Measurements from ENCODE around the gene SPOCK1.
"Not testable (repeated sequence)": the region's sequence is repeated elsewhere in the genome, so short reads cannot be mapped to it uniquely, and the experiment has no call there.

SPOCK1 gene

DNA sequence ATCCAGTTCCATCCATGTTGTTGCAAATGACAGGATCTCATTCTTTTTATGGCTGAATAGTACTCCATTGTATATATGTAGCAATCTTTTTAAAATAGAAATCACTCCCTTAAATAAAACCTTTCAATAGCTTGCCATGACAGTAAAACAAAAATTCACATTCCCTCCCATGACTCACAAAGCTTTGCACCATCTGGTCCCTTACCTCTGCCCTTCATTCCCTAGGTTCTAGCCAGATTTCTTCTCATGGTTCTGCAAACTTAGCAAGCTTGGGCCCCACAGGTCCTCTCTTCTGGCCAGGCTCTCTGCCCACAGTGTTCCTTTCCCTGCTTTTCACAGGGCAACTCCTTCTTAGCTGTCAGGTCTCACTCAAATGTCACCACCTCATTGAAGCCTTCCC is 4.3 kb upstream of the SPOCK1 start:
- Histone ChIP-seq H3K4me1 (ENCODE audit: control insufficient read depth, insufficient read depth, low read length) (peaks cover 4% of the 10 kb centered on the region), H3K36me3 (ENCODE audit: control insufficient read depth, insufficient read depth, low read length) (no peaks in the 10 kb centered on the region), H3K4me3 (ENCODE audit: low read length) (no peak overlapping the region), H3K9me3 (ENCODE audit: control insufficient read depth, low read length) (no peaks in the 10 kb centered on the region), H3K9ac (ENCODE audit: low read length) (no peak overlapping the region), H3K27me3 (ENCODE audit: control insufficient read depth, insufficient read depth, low read length) (peaks cover 9% of the 10 kb centered on the region)

DNA sequence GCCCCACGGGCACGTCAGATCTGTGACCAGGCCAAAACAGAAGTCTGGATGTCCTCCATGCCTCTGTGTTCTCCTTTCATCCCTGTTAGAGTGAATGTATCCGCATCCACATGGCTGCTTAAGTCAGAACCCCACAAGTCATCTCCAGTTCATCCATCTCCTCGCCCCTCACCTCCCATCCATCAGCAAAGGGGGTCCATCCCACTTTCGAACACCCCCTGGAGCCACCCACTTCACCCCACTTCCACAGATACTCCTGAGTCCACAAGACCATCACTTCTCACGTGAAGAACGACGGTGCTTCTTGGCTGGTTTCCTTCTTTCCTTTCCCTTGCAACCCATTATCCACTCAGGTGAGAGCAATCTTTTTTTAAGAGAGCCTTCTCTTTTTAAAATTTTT is 3.5 kb upstream of the SPOCK1 start:
- no peaks in the 10 kb centered on the region for H3K9me3 ChIP-seq (ENCODE audit: control insufficient read depth, low read length)
- no peaks in the 10 kb centered on the region for H3K36me3 ChIP-seq (ENCODE audit: control insufficient read depth, insufficient read depth, low read length)
- peaks cover 4% of the 10 kb centered on the region for H3K4me1 ChIP-seq (ENCODE audit: control insufficient read depth, insufficient read depth, low read length)
- H3K27me3 ChIP-seq (ENCODE audit: control insufficient read depth, insufficient read depth, low read length) = peaks cover 17% of the 10 kb centered on the region
- H3K9ac ChIP-seq (ENCODE audit: low read length) = no peak overlapping the region
- H3K4me3 ChIP-seq (ENCODE audit: low read length) = no peak overlapping the region

DNA sequence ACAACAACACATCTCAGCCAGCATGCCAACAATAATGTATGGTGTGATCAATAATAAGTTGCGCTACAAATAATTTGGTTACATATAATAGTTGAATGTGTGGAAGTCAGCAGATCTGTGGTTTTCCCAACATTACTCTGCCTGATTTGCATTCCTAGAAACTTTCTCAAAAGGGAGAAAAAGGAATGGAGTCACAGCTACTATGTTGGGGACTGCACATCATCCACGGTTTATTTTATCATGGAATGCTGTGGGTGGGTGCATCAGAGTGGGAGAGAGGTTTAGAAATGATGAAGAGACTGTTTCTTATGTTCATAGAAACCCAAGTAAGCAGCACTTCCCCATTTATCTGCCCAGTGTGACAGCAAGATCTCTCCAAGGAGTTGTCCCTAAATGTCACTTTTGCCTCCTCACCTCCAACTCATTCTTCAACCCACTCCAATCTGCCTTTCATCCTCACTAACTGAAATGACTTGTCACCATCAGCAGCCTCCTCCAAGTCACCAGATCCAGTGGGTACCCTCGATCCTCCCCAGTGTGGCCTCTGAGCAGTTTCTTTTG is 2.8 kb upstream of the SPOCK1 start:
- Histone ChIP-seq H3K9ac (ENCODE audit: low read length) (no peak overlapping the region), H3K27me3 (ENCODE audit: control insufficient read depth, insufficient read depth, low read length) (peaks cover 24% of the 10 kb centered on the region), H3K4me3 (ENCODE audit: low read length) (no peak overlapping the region), H3K36me3 (ENCODE audit: control insufficient read depth, insufficient read depth, low read length) (no peaks in the 10 kb centered on the region), H3K9me3 (ENCODE audit: control insufficient read depth, low read length) (no peaks in the 10 kb centered on the region), H3K4me1 (ENCODE audit: control insufficient read depth, insufficient read depth, low read length) (peaks cover 4% of the 10 kb centered on the region)

GRCh38 chr5:137501226-137501625 is 2.1 kb upstream of the SPOCK1 start:
- Histone ChIP-seq H3K27me3 (ENCODE audit: control insufficient read depth, insufficient read depth, low read length) (peaks cover 26% of the 10 kb centered on the region), H3K4me1 (ENCODE audit: control insufficient read depth, insufficient read depth, low read length) (peaks cover 4% of the 10 kb centered on the region), H3K36me3 (ENCODE audit: control insufficient read depth, insufficient read depth, low read length) (no peaks in the 10 kb centered on the region), H3K9me3 (ENCODE audit: control insufficient read depth, low read length) (no peaks in the 10 kb centered on the region), H3K9ac (ENCODE audit: low read length) (no peak overlapping the region), H3K4me3 (ENCODE audit: low read length) (no peak overlapping the region)

- Histone ChIP-seq H3K9ac (ENCODE audit: low read length) (no peak overlapping the region), H3K36me3 (ENCODE audit: control insufficient read depth, insufficient read depth, low read length) (no peaks in the 10 kb centered on the region), H3K27me3 (ENCODE audit: control insufficient read depth, insufficient read depth, low read length) (peaks cover 26% of the 10 kb centered on the region), H3K9me3 (ENCODE audit: control insufficient read depth, low read length) (no peaks in the 10 kb centered on the region), H3K4me3 (ENCODE audit: low read length) (no peak overlapping the region), H3K4me1 (ENCODE audit: control insufficient read depth, insufficient read depth, low read length) (peaks cover 4% of the 10 kb centered on the region)
Measured at GRCh38 chr5:137500615-137501225, 1.6 kb upstream of the SPOCK1 start.

DNA sequence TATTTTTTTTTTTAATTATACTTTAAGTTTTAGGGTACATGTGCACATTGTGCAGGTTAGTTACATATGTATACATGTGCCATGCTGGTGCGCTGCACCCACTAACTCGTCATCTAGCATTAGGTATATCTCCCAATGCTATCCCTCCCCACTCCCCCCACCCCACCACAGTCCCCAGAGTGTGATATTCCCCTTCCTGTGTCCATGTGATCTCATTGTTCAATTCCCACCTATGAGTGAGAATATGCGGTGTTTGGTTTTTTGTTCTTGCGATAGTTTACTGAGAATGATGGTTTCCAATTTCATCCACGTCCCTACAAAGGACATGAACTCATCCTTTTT is 351 bp upstream of the SPOCK1 start:
- not testable (repeated sequence) for H3K9me3 ChIP-seq (ENCODE audit: control insufficient read depth, low read length); H3K4me1 ChIP-seq (ENCODE audit: control insufficient read depth, insufficient read depth, low read length); H3K36me3 ChIP-seq (ENCODE audit: control insufficient read depth, insufficient read depth, low read length); H3K4me3 ChIP-seq (ENCODE audit: low read length); H3K9ac ChIP-seq (ENCODE audit: low read length)
- H3K27me3 ChIP-seq (ENCODE audit: control insufficient read depth, insufficient read depth, low read length) = peaks cover 26% of the 10 kb centered on the region

DNA sequence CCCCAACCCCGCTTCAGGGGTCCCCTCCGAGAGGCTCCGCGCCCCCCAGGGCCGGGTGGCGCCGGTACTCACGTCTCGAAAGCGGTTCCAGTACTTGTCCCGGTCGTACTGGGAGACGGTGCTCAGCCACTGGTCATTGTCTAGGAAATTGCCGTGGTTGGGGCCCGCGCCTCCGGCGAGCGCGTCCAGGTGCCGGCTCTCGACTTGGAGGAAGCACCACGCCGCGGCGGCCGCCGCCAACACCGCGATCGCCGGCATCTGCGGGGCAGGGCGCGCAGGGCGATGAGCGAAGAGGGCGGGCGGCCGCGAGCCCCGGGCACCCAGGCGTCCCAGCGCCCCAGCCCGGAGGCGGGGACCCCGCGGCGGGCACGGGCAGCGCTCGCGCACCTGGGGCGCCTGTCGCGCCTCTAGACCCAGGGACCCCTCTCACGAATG is 808 bp downstream of the SPOCK1 start:
- H3K9me3 ChIP-seq (ENCODE audit: control insufficient read depth, low read length) = no peaks in the 10 kb centered on the region
- peaks cover 24% of the 10 kb centered on the region for H3K27me3 ChIP-seq (ENCODE audit: control insufficient read depth, insufficient read depth, low read length)
- H3K36me3 ChIP-seq (ENCODE audit: control insufficient read depth, insufficient read depth, low read length) = no peaks in the 10 kb centered on the region
- H3K4me3 ChIP-seq (ENCODE audit: low read length) = no peak overlapping the region
- no peak overlapping the region for H3K9ac ChIP-seq (ENCODE audit: low read length)
- H3K4me1 ChIP-seq (ENCODE audit: control insufficient read depth, insufficient read depth, low read length) = peaks cover 4% of the 10 kb centered on the region

- Histone ChIP-seq H3K9ac (ENCODE audit: low read length) (no peak overlapping the region), H3K4me1 (ENCODE audit: control insufficient read depth, insufficient read depth, low read length) (peaks cover 4% of the 10 kb centered on the region), H3K4me3 (ENCODE audit: low read length) (no peak overlapping the region), H3K36me3 (ENCODE audit: control insufficient read depth, insufficient read depth, low read length) (no peaks in the 10 kb centered on the region), H3K9me3 (ENCODE audit: control insufficient read depth, low read length) (no peaks in the 10 kb centered on the region), H3K27me3 (ENCODE audit: control insufficient read depth, insufficient read depth, low read length) (peaks cover 24% of the 10 kb centered on the region)
Measured at GRCh38 chr5:137497396-137498290, 1.5 kb downstream of the SPOCK1 start.

DNA sequence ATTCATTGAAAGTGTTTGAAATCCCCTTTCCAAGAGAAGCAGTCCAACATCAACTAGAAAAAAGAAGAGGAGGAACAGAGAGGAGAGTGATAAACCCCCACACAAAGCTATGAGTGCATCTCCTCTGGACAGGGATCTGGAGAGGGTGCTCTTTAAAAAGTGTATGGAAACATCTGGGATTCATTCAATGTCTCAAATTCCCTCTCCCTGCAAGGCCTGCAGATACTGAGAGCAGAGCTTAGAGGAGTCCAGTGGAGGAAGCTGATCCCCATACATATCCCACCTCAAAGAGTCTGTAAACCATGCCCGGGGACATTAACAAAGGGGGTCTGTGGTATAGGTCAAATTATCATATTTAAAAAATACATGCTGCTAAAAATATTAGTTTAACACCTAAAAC is 2.2 kb downstream of the SPOCK1 start:
- peaks cover 24% of the 10 kb centered on the region for H3K27me3 ChIP-seq (ENCODE audit: control insufficient read depth, insufficient read depth, low read length)
- H3K4me3 ChIP-seq (ENCODE audit: low read length) = no peak overlapping the region
- peaks cover 4% of the 10 kb centered on the region for H3K4me1 ChIP-seq (ENCODE audit: control insufficient read depth, insufficient read depth, low read length)
- H3K36me3 ChIP-seq (ENCODE audit: control insufficient read depth, insufficient read depth, low read length) = no peaks in the 10 kb centered on the region
- no peaks in the 10 kb centered on the region for H3K9me3 ChIP-seq (ENCODE audit: control insufficient read depth, low read length)
- no peak overlapping the region for H3K9ac ChIP-seq (ENCODE audit: low read length)

GRCh38 chr5:137492331-137492730 is 6.8 kb downstream of the SPOCK1 start:
- Histone ChIP-seq H3K36me3 (ENCODE audit: control insufficient read depth, insufficient read depth, low read length) (no peaks in the 10 kb centered on the region), H3K4me1 (ENCODE audit: control insufficient read depth, insufficient read depth, low read length) (no peaks in the 10 kb centered on the region), H3K9me3 (ENCODE audit: control insufficient read depth, low read length) (no peaks in the 10 kb centered on the region), H3K27me3 (ENCODE audit: control insufficient read depth, insufficient read depth, low read length) (peaks cover 6% of the 10 kb centered on the region), H3K9ac (ENCODE audit: low read length) (no peak overlapping the region), H3K4me3 (ENCODE audit: low read length) (no peak overlapping the region)

DNA sequence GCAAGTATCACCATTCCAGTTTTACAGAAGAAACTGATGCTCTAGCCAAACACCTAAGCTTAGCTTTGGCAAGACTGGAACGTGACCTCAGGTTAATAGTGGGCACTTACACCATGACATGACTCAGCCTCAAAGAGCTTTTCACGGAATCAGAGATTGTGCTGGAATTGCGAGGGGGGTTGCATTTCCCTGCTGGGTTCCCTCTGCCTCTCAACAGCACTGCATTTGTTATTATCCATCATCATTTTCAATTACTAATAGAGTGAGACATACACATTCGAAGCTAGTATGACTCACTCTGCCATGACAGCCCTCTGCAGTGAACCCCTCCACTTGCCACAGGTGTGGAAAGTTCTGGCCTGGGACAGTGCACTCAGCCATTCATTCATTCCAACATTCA is 8.0 kb downstream of the SPOCK1 start:
- no peak overlapping the region for H3K4me3 ChIP-seq (ENCODE audit: low read length)
- H3K36me3 ChIP-seq (ENCODE audit: control insufficient read depth, insufficient read depth, low read length) = no peaks in the 10 kb centered on the region
- no peak overlapping the region for H3K9ac ChIP-seq (ENCODE audit: low read length)
- H3K27me3 ChIP-seq (ENCODE audit: control insufficient read depth, insufficient read depth, low read length) = no peaks in the 10 kb centered on the region
- no peaks in the 10 kb centered on the region for H3K9me3 ChIP-seq (ENCODE audit: control insufficient read depth, low read length)
- no peaks in the 10 kb centered on the region for H3K4me1 ChIP-seq (ENCODE audit: control insufficient read depth, insufficient read depth, low read length)

- H3K9me3 ChIP-seq (ENCODE audit: control insufficient read depth, low read length) = no peaks in the 10 kb centered on the region
- H3K27me3 ChIP-seq (ENCODE audit: control insufficient read depth, insufficient read depth, low read length) = no peaks in the 10 kb centered on the region
- no peaks in the 10 kb centered on the region for H3K4me1 ChIP-seq (ENCODE audit: control insufficient read depth, insufficient read depth, low read length)
- no peak overlapping the region for H3K4me3 ChIP-seq (ENCODE audit: low read length)
- no peaks in the 10 kb centered on the region for H3K36me3 ChIP-seq (ENCODE audit: control insufficient read depth, insufficient read depth, low read length)
- no peak overlapping the region for H3K9ac ChIP-seq (ENCODE audit: low read length)
Measured at GRCh38 chr5:137490591-137490990, 8.5 kb downstream of the SPOCK1 start.

All from mucosa of stomach (tissue), 1 donor.